Lower leg skin (tissue), 3 donors: ENCODE results near the gene ATF7IP.

Source experiments
- POLR2A ChIP-seq, 2 donors: fragments of 450-650 bp; IDR thresholded peaks; one replicate each; pipeline ENCODE4 v1.6.1; 2016 to 2017; ENCODE audit warnings: antibody characterized with exemption in 2 of 2, mild to moderate bottlenecking in 1 of 2, moderate library complexity in 1 of 2
- TF ChIP-seq, protein P1 (sequence below), 3 donors: fragments of 450-650 bp; IDR thresholded peaks; one replicate each; pipeline ENCODE4 v1.5.1; 2016; ENCODE audit warnings: antibody characterized with exemption in 3 of 3, mild to moderate bottlenecking in 3 of 3, moderate library complexity in 2 of 3

DNA sequence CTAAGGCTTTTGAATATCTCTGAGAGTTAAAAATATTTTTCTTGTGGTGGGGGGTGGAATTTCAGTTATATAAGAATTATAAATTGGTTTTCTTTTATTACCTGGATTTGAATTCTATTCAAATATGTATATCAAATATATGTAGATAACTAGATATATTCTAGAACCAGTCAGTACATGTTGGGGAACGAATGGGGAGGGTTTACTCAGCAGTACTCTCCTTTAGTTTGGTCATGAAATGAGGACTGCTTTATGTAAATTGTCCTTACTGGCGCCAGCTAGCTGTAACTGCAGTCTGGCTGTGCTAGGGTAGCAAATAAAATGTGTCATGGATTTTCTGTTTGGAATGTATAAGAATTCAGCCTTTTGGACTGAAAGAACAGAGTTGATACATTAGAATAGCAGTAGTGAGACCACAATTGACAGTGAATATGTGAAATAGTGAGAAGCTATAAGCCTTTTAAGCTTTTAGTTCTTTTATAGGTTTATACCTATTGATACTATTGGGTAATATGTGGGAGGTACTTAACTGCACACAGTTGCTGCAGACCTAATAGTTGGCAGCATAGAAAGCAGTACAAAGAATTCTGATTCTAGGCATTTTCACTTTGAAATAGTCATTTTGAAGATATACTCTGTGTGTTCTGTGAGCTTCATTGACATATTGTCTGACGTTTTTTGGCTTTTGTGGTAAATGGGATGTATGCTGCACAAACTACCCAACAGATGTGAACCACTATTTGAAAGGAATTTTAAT lies 29.0 kb downstream of the ATF7IP start:
- TF ChIP-seq, protein P1, sequence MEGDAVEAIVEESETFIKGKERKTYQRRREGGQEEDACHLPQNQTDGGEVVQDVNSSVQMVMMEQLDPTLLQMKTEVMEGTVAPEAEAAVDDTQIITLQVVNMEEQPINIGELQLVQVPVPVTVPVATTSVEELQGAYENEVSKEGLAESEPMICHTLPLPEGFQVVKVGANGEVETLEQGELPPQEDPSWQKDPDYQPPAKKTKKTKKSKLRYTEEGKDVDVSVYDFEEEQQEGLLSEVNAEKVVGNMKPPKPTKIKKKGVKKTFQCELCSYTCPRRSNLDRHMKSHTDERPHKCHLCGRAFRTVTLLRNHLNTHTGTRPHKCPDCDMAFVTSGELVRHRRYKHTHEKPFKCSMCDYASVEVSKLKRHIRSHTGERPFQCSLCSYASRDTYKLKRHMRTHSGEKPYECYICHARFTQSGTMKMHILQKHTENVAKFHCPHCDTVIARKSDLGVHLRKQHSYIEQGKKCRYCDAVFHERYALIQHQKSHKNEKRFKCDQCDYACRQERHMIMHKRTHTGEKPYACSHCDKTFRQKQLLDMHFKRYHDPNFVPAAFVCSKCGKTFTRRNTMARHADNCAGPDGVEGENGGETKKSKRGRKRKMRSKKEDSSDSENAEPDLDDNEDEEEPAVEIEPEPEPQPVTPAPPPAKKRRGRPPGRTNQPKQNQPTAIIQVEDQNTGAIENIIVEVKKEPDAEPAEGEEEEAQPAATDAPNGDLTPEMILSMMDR (IDR thresholded peaks at IDR 0.05): no peak
- no peak for TF ChIP-seq POLR2A (IDR thresholded peaks at IDR 0.05)
